GM19025 (cell line): Measurements from ENCODE around the gene KIAA1328.

Source experiments
- ATAC-seq: cut with Tn5 transposase; IDR thresholded peaks from one replicate; pipeline ENCODE4 v1.9.1; 2021; ENCODE audit warnings: mild to moderate bottlenecking, low read depth, moderate library complexity; ENCODE audit not compliant: unreplicated experiment

KIAA1328 gene

GRCh38 chr18:36821681-36822080, 7.2 kb upstream of the KIAA1328 start:
- ATAC-seq: no peak

GRCh38 chr18:36825526-36825925, 3.4 kb upstream of the KIAA1328 start:
- no peak for ATAC-seq

- ATAC-seq: no peak
These were observed 2.4 kb upstream of the KIAA1328 start for GRCh38 chr18:36826556-36826955.

GRCh38 chr18:36828157-36828629, 734 bp upstream of the KIAA1328 start:
- no peak for ATAC-seq

GRCh38 chr18:36829362-36830157, 633 bp downstream of the KIAA1328 start:
- ATAC-seq: no peak

- no peak for ATAC-seq
These were observed 1.2 kb downstream of the KIAA1328 start for GRCh38 chr18:36830158-36830495.

- no peak for ATAC-seq
These were observed 2.2 kb downstream of the KIAA1328 start for GRCh38 chr18:36831139-36831538.

- no peak for ATAC-seq
These were observed 4.2 kb downstream of the KIAA1328 start for GRCh38 chr18:36833120-36833519.

GRCh38 chr18:36835927-36836326, 7.0 kb downstream of the KIAA1328 start:
- no peak for ATAC-seq

- ATAC-seq: no peak
These were observed 10.9 kb downstream of the KIAA1328 start for GRCh38 chr18:36839835-36840234.

- no peak for ATAC-seq
These were observed 14.3 kb downstream of the KIAA1328 start for GRCh38 chr18:36843199-36843598.

GRCh38 chr18:36843784-36844183, 14.9 kb downstream of the KIAA1328 start:
- peak; percentile 67 for ATAC-seq

- no peak for ATAC-seq
These were observed 19.7 kb downstream of the KIAA1328 start for GRCh38 chr18:36848609-36849008.

- no peak for ATAC-seq
These were observed 20.5 kb downstream of the KIAA1328 start for GRCh38 chr18:36849288-36850006.

- no peak for ATAC-seq
These were observed 21.7 kb downstream of the KIAA1328 start for GRCh38 chr18:36850527-36851201.

- no peak for ATAC-seq
These were observed 22.3 kb downstream of the KIAA1328 start for GRCh38 chr18:36851202-36851590.

GRCh38 chr18:36856815-36857214, 27.9 kb downstream of the KIAA1328 start:
- ATAC-seq: no peak

GRCh38 chr18:36862182-36862581, 33.3 kb downstream of the KIAA1328 start:
- ATAC-seq: no peak

GRCh38 chr18:36867056-36867455, 38.1 kb downstream of the KIAA1328 start:
- ATAC-seq: no peak

- ATAC-seq: no peak
These were observed 42.9 kb downstream of the KIAA1328 start for GRCh38 chr18:36871801-36872200.

GRCh38 chr18:36872329-36872728, 43.4 kb downstream of the KIAA1328 start:
- no peak for ATAC-seq
